SK-N-SH (cell line): ENCODE data around the gene NFAT5. TPM values are rescaled to one million over a fixed set of nuclear protein-coding genes. Genes with fewer than 3 reads are reported as not detected.

Source experiments
- CTCF ChIA-PET: fragments of 300-600, 350-600 bp; formaldehyde crosslinking; extraction: SDS; loops from one replicate; lab custom pipeline; 2021; lab: Yijun Ruan, JAX
- POLR2A ChIA-PET: fragments of 350-600 bp; sonication (Branson Sonifier 250); formaldehyde crosslinking; extraction: SDS; loops from one replicate; lab custom pipeline; 2020; ENCODE audit warnings: antibody characterized with exemption, inconsistent platforms; lab: Yijun Ruan, JAX
- DNase-seq: peaks from one replicate; pipeline ENCODE4 v3.0.0; 2012
- H2AFZ ChIP-seq: fragments of 200-600 bp; sonication (generic); 2 replicates; pipeline ENCODE4 v1.8.1; 2016; ENCODE audit warnings: antibody characterized with exemption, mild to moderate bottlenecking, low read depth
- H3F3A ChIP-seq: fragments of 200-600 bp; sonication (generic); replicated peaks from 2 replicates; pipeline ENCODE3; 2016; ENCODE audit warnings: antibody characterized with exemption, mild to moderate bottlenecking; ENCODE audit not compliant: insufficient read depth
- H3K27ac ChIP-seq, 2 experiments: fragments of 200-500 bp in 1 of 2; fragments of 200-600 bp in 1 of 2; sonication (Bioruptor generic) in 1 of 2; sonication (generic), shearing (Covaris generic) in 1 of 2; 2 replicates each; pipeline versions ENCODE4 v1.5.1 to v1.6.1; 2014 to 2016; ENCODE audit warnings: low read depth in 2 of 2, inconsistent platforms in 1 of 2, low read length in 1 of 2, mild to moderate bottlenecking in 1 of 2, mixed read lengths in 1 of 2
- H3K27me3 ChIP-seq: fragments of 200-600 bp; sonication (generic), shearing (Covaris generic); 2 replicates; pipeline ENCODE4 v1.6.1; 2016; ENCODE audit warnings: mixed run types; ENCODE audit not compliant: insufficient read depth
- H3K36me3 ChIP-seq, 2 experiments: fragments of 200-500 bp in 1 of 2; fragments of 200-600 bp in 1 of 2; sonication (Bioruptor generic) in 1 of 2; sonication (generic) in 1 of 2; replicated peaks in 1 of 2; 2 replicates each; pipeline versions ENCODE3 to v1.5.1; 2014 to 2016; ENCODE audit warnings: low read length in 1 of 2, mild to moderate bottlenecking in 1 of 2; ENCODE audit not compliant: insufficient read depth in 2 of 2, control insufficient read depth in 1 of 2
- H3K4me1 ChIP-seq, 2 experiments: fragments of 200-500 bp in 1 of 2; fragments of 200-600 bp in 1 of 2; sonication (Bioruptor generic) in 1 of 2; sonication (generic), shearing (Covaris generic) in 1 of 2; 2 replicates each; pipeline versions ENCODE4 v1.5.1 to v1.6.1; 2014 to 2016; ENCODE audit warnings: low read depth in 1 of 2, low read length in 1 of 2, mixed run types in 1 of 2; ENCODE audit not compliant: insufficient read depth in 2 of 2, control insufficient read depth in 1 of 2
- H3K4me2 ChIP-seq: fragments of 200-600 bp; sonication (generic), shearing (Covaris generic); 2 replicates; pipeline ENCODE4 v1.6.1; 2017; ENCODE audit warnings: mixed run types
- H3K4me3 ChIP-seq, 2 experiments: fragments of 200-500 bp in 1 of 2; fragments of 200-600 bp in 1 of 2; sonication (Bioruptor generic) in 1 of 2; sonication (generic), shearing (Covaris generic) in 1 of 2; 2 replicates each; pipeline versions ENCODE4 v1.5.1 to v1.8.1; 2014 to 2016; ENCODE audit warnings: low read depth in 2 of 2, inconsistent platforms in 1 of 2, low read length in 1 of 2, mild to moderate bottlenecking in 1 of 2, mixed read lengths in 1 of 2, moderate library complexity in 1 of 2
- H3K79me2 ChIP-seq: fragments of 200-600 bp; sonication (generic); 2 replicates; pipeline ENCODE4 v1.8.1; 2017; ENCODE audit warnings: mild to moderate bottlenecking; ENCODE audit not compliant: insufficient read depth
- H3K9ac ChIP-seq: fragments of 200-600 bp; sonication (generic); 2 replicates; pipeline ENCODE4 v1.6.1; 2017; ENCODE audit warnings: mixed run types
- H3K9me2 ChIP-seq: fragments of 200-600 bp; sonication (generic); 2 replicates; pipeline ENCODE4 v1.6.1; 2017; ENCODE audit warnings: mixed run types
- H3K9me3 ChIP-seq: fragments of 200-600 bp; sonication (generic); 2 replicates; pipeline ENCODE4 v1.6.1; 2017; ENCODE audit warnings: mixed run types, mild to moderate bottlenecking, moderate library complexity
- H4K20me1 ChIP-seq: fragments of 200-600 bp; sonication (generic); 2 replicates; pipeline ENCODE4 v1.6.1; 2017; ENCODE audit warnings: mild to moderate bottlenecking, mixed run types; ENCODE audit not compliant: insufficient read depth
- CHD2 ChIP-seq: fragments of 150-350 bp; IDR thresholded peaks from 2 replicates; pipeline ENCODE4 v1.6.1; 2018; ENCODE audit warnings: low read length; ENCODE audit not compliant: partially characterized antibody
- EZH2phosphoT487 ChIP-seq: fragments of 200-600 bp; sonication (generic); IDR thresholded peaks from 2 replicates; pipeline ENCODE4 v1.6.1; 2017; ENCODE audit warnings: low read depth, mixed run types, mild to moderate bottlenecking, antibody characterized with exemption, moderate library complexity, borderline replicate concordance
- FOSL2 ChIP-seq: IDR thresholded peaks from 2 replicates; pipeline ENCODE4 v1.4.0; 2012; ENCODE audit warnings: low read depth, mild to moderate bottlenecking, moderate library complexity, borderline replicate concordance
- FOXJ3 ChIP-seq: sonication (generic); formaldehyde crosslinking; IDR thresholded peaks from 2 replicates; pipeline ENCODE4 v1.5.1; 2020; ENCODE audit warnings: mild to moderate bottlenecking, missing genetic modification reagents
- GABPA ChIP-seq: IDR thresholded peaks from 2 replicates; pipeline ENCODE4 v1.4.0; 2012; ENCODE audit warnings: low read depth, mild to moderate bottlenecking
- MXI1 ChIP-seq: IDR thresholded peaks from 2 replicates; pipeline ENCODE4 v1.6.1; 2012; ENCODE audit warnings: mild to moderate bottlenecking, low read depth, low read length, improper control_type of control experiment
- POLR2AphosphoS5 ChIP-seq: IDR thresholded peaks from 2 replicates; pipeline ENCODE4 v1.6.1; 2012; ENCODE audit warnings: low read depth, low read length
- RAD21 ChIP-seq: IDR thresholded peaks from 2 replicates; pipeline ENCODE4 v1.6.1; 2012; ENCODE audit warnings: mild to moderate bottlenecking, low read length
- RCOR1 ChIP-seq: fragments of 150-350 bp; IDR thresholded peaks from 2 replicates; pipeline ENCODE4 v1.6.1; 2017; ENCODE audit warnings: antibody characterized with exemption, low read length
- RFX5 ChIP-seq: IDR thresholded peaks from 2 replicates; pipeline ENCODE4 v1.6.1; 2012; ENCODE audit warnings: mild to moderate bottlenecking, improper control_type of control experiment, low read length
- RXRA ChIP-seq: IDR thresholded peaks from 2 replicates; pipeline ENCODE4 v1.4.0; 2012; ENCODE audit warnings: low read depth, mild to moderate bottlenecking, borderline replicate concordance
- SMC3 ChIP-seq: IDR thresholded peaks from 2 replicates; pipeline ENCODE4 v1.6.1; 2012; ENCODE audit warnings: low read depth, low read length, improper control_type of control experiment
- TAF1 ChIP-seq: IDR thresholded peaks from 2 replicates; pipeline ENCODE4 v1.6.1; 2012; ENCODE audit warnings: low read depth, mild to moderate bottlenecking, low read length, moderate library complexity, borderline replicate concordance
- TCF12 ChIP-seq: IDR thresholded peaks from 2 replicates; pipeline ENCODE4 v1.4.0; 2012
- TEAD4 ChIP-seq: IDR thresholded peaks from 2 replicates; pipeline ENCODE4 v1.4.0; 2012; ENCODE audit warnings: mild to moderate bottlenecking, borderline replicate concordance; ENCODE audit not compliant: insufficient read depth
- USF1 ChIP-seq: IDR thresholded peaks from 2 replicates; pipeline ENCODE4 v1.4.0; 2012; ENCODE audit warnings: low read depth, borderline replicate concordance
- YY1 ChIP-seq: IDR thresholded peaks from 2 replicates; pipeline ENCODE4 v1.4.0; 2012; ENCODE audit warnings: low read depth, mild to moderate bottlenecking
- WGBS: methylation state at CpG from one replicate; pipeline ENCODE4 v1.1.6; 2017; ENCODE audit warnings: low lambda C conversion rate; 5-methylcytosine and 5-hydroxymethylcytosine counted together
- polyA plus RNA-seq, 3 experiments: library from polyadenylated mRNA; depleted of rRNA; stranded (reverse); fragments of >200 nt; gene quantifications; 2 replicates each; pipeline ENCODE4 v1.2.3, GENCODE V29; 2012
- TF ChIP-seq, protein P1 (sequence below): fragments of 150-350 bp; IDR thresholded peaks from 2 replicates; pipeline ENCODE4 v1.6.1; 2017; ENCODE audit warnings: antibody characterized with exemption, low read length, low read depth, borderline replicate concordance
- TF ChIP-seq, protein P2 (sequence below): IDR thresholded peaks from 2 replicates; pipeline ENCODE4; 2012
- TF ChIP-seq, protein P3 (sequence below): fragments of 200-600 bp; sonication (generic); IDR thresholded peaks from 2 replicates; pipeline ENCODE4 v1.6.1; 2017; ENCODE audit warnings: antibody characterized with exemption, mild to moderate bottlenecking, moderate library complexity

Gene NFAT5
- polyA plus RNA-seq, 1 of the 3 experiments (the other 2 are of a cell fraction) = 7.2 TPM

GRCh38 chr16:69566240-69566980 is 644 bp downstream of the NFAT5 start:
- Histone ChIP-seq H3K4me1 (peaks cover 20% of the 10 kb centered on the region in 2 experiments; a peak in 3 of 4 replicates), H3K27me3 (no peaks in the 10 kb centered on the region), H3K4me3 (peak overlapping the region; percentile 88 to 95), H3K27ac (peak overlapping the region; percentile 96 to 97), H3K9me2 (no peaks in the 10 kb centered on the region), H3K4me2 (peak overlapping the region; percentile 81), H3K9ac (peak overlapping the region; percentile 95), H3K79me2 (peaks cover 70% of the 10 kb centered on the region), H4K20me1 (peaks cover 42% of the 10 kb centered on the region), H3K36me3 (peaks cover 14 to 28% of the 10 kb centered on the region in 2 experiments), H3K9me3 (no peaks in the 10 kb centered on the region), H2AFZ (peak overlapping the region; percentile 73; the same call in 1 of the 2 replicates), H3F3A (peaks cover 20% of the 10 kb centered on the region)
- ChIA-PET POLR2A (no interaction called here), CTCF (interaction anchor here (0.7 to 2.0 kb wide), 4 partner anchors 11 to 170 kb away, joined by 3 to 4 read pairs (median 3); no protein-coding TSS in a partner anchor)
- WGBS = under 1% methylated on average over 14 of the region's 75 CpGs
- TF ChIP-seq POLR2AphosphoS5 (peak; percentile 36; the same call in 1 of the 2 replicates), TAF1 (peak; percentile 12; the same call in 1 of the 2 replicates), FOSL2 (no peak), RXRA (no peak), CHD2 (peak; percentile 33), FOXJ3 (CRISPR knock-in tag) (no peak), MXI1 (0 out of 2 replicates have a peak, but pooled peaks have one; percentile 15)
- TF ChIP-seq, protein P1, sequence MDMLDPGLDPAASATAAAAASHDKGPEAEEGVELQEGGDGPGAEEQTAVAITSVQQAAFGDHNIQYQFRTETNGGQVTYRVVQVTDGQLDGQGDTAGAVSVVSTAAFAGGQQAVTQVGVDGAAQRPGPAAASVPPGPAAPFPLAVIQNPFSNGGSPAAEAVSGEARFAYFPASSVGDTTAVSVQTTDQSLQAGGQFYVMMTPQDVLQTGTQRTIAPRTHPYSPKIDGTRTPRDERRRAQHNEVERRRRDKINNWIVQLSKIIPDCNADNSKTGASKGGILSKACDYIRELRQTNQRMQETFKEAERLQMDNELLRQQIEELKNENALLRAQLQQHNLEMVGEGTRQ = no peak
- peak; percentile 82 for DNase-seq

GRCh38 chr16:69566981-69567680 is 1.4 kb downstream of the NFAT5 start:
- Histone ChIP-seq H3K4me3 (peak overlapping the region; percentile 88 to 95), H3F3A (peaks cover 19% of the 10 kb centered on the region), H3K36me3 (peaks cover 14 to 30% of the 10 kb centered on the region in 2 experiments), H3K27me3 (no peaks in the 10 kb centered on the region), H3K27ac (peak overlapping the region; percentile 96 to 97), H3K4me2 (peak overlapping the region; percentile 81), H3K79me2 (peaks cover 77% of the 10 kb centered on the region), H4K20me1 (peaks cover 42% of the 10 kb centered on the region), H3K9me3 (no peaks in the 10 kb centered on the region), H2AFZ (peak overlapping the region; percentile 40; the same call in 1 of the 2 replicates), H3K9ac (peak overlapping the region; percentile 95), H3K4me1 (peaks cover 20% of the 10 kb centered on the region in 2 experiments; a peak in 3 of 4 replicates), H3K9me2 (no peaks in the 10 kb centered on the region)
- CTCF ChIA-PET = interaction anchor here (0.7 to 2.0 kb wide), 4 partner anchors 10 to 171 kb away, joined by 3 to 4 read pairs (median 3); no protein-coding TSS in a partner anchor
- WGBS = 2% methylated on average over 9 of the region's 9 CpGs
- POLR2A ChIA-PET = no interaction called here
- DNase-seq = peak; percentile 26
- TF ChIP-seq YY1 (peak; percentile 16; the same call in 1 of the 2 replicates), RAD21 (no peak; the same call in none of the 2 replicates), MXI1 (no peak; the same call in 1 of the 2 replicates), TCF12 (no peak), RFX5 (no peak), RCOR1 (no peak), TEAD4 (no peak), GABPA (0 out of 2 replicates have a peak, but pooled peaks have one; percentile 13), USF1 (no peak), SMC3 (peak; percentile 9; the same call in 1 of the 2 replicates), EZH2phosphoT487 (no peak)
- TF ChIP-seq, protein P2, sequence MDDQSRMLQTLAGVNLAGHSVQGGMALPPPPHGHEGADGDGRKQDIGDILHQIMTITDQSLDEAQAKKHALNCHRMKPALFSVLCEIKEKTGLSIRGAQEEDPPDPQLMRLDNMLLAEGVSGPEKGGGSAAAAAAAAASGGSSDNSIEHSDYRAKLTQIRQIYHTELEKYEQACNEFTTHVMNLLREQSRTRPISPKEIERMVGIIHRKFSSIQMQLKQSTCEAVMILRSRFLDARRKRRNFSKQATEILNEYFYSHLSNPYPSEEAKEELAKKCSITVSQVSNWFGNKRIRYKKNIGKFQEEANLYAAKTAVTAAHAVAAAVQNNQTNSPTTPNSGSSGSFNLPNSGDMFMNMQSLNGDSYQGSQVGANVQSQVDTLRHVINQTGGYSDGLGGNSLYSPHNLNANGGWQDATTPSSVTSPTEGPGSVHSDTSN = no peak
- TF ChIP-seq, protein P3, sequence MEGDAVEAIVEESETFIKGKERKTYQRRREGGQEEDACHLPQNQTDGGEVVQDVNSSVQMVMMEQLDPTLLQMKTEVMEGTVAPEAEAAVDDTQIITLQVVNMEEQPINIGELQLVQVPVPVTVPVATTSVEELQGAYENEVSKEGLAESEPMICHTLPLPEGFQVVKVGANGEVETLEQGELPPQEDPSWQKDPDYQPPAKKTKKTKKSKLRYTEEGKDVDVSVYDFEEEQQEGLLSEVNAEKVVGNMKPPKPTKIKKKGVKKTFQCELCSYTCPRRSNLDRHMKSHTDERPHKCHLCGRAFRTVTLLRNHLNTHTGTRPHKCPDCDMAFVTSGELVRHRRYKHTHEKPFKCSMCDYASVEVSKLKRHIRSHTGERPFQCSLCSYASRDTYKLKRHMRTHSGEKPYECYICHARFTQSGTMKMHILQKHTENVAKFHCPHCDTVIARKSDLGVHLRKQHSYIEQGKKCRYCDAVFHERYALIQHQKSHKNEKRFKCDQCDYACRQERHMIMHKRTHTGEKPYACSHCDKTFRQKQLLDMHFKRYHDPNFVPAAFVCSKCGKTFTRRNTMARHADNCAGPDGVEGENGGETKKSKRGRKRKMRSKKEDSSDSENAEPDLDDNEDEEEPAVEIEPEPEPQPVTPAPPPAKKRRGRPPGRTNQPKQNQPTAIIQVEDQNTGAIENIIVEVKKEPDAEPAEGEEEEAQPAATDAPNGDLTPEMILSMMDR = peak; percentile 44
